Lung (tissue), 12 donors: ENCODE measurements around the gene ME2. TPM values are rescaled to one million over a fixed set of nuclear protein-coding genes. Genes with fewer than 3 reads are reported as not detected.

ENCODE experiments used
- ATAC-seq: fragments of 200-7000 bp; cut with Tn5 transposase; one replicate; pipeline ENCODE4 v1.9.1; 2020; ENCODE audit warnings: moderate number of reproducible peaks; ENCODE audit not compliant: insufficient read depth, low FRiP score
- DNase-seq, 3 donors: peaks; one replicate each; pipeline ENCODE4 v3.0.0-alpha.2; 2013 to 2017
- H3K27ac ChIP-seq, 2 donors: one replicate each; pipeline ENCODE4 v1.5.1; 2013; ENCODE audit warnings: mild to moderate bottlenecking in 2 of 2, moderate library complexity in 2 of 2, control low read depth in 1 of 2, inconsistent platforms in 1 of 2, low read depth in 1 of 2, low read length in 1 of 2
- H3K27me3 ChIP-seq, 3 donors: one replicate each; pipeline ENCODE4 v1.5.1; 2013; ENCODE audit warnings: low read length in 2 of 3; ENCODE audit not compliant: control insufficient read depth in 3 of 3, insufficient read depth in 3 of 3
- H3K36me3 ChIP-seq, 4 donors: one replicate each; pipeline ENCODE4 v1.5.1; 2013; ENCODE audit warnings: low read length in 4 of 4, mild to moderate bottlenecking in 1 of 4, moderate library complexity in 1 of 4; ENCODE audit not compliant: control insufficient read depth in 4 of 4, insufficient read depth in 4 of 4
- H3K4me1 ChIP-seq, 5 donors: one replicate each; pipeline ENCODE4 v1.5.1; 2013; ENCODE audit warnings: low read length in 5 of 5, mild to moderate bottlenecking in 2 of 5, moderate library complexity in 1 of 5; ENCODE audit not compliant: control insufficient read depth in 5 of 5, insufficient read depth in 5 of 5
- H3K4me3 ChIP-seq: one replicate; pipeline ENCODE4 v1.5.1; 2013; ENCODE audit warnings: mild to moderate bottlenecking, control low read depth, moderate library complexity
- H3K9ac ChIP-seq, 2 donors: one replicate each; pipeline ENCODE4 v1.5.1; 2013; ENCODE audit warnings: low read length in 2 of 2, control low read depth in 1 of 2; ENCODE audit not compliant: insufficient read depth in 1 of 2
- H3K9me3 ChIP-seq, 4 donors: one replicate each; pipeline ENCODE4 v1.5.1; 2013; ENCODE audit warnings: low read length in 3 of 4, mild to moderate bottlenecking in 1 of 4, moderate library complexity in 1 of 4; ENCODE audit not compliant: control insufficient read depth in 4 of 4, insufficient read depth in 3 of 4
- WGBS, 2 donors: extraction: QIAGEN DNeasy Blood & Tissue Kit; methylation state at CpG; one replicate each; pipeline ENCODE4 v1.1.7; 2013; 5-methylcytosine and 5-hydroxymethylcytosine counted together
- polyA plus RNA-seq, 2 donors: library from polyadenylated mRNA; stranded (reverse); fragments of 200-250 nt; gene quantifications; one replicate each; pipeline ENCODE4 v1.2.1, GENCODE V29; 2013
- total RNA-seq, 2 donors: library from RNA; depleted of rRNA in 1 of 2; stranded (reverse); fragments of >200 nt in 1 of 2; gene quantifications; one replicate each; pipeline ENCODE4 v1.2.1, GENCODE V29; 2014 to 2021
- TF ChIP-seq, protein P1 (sequence below): IDR thresholded peaks from 2 replicates; pipeline ENCODE4 v1.5.1; 2012; ENCODE audit warnings: mild to moderate bottlenecking; ENCODE audit errors: control extremely low read depth, extremely low read depth
- donor health status: control.
- donor health status: control.
- donor health status: Bipolar disorder and iron deficiency.
- donor health status: healthy.
- donor health status: DM: yes; HTN: yes; CAD: no.

The ME2 gene
- total and polyA plus RNA-seq, 4 donors: 17.9 to 52.0 (median 34.0) TPM

DNA sequence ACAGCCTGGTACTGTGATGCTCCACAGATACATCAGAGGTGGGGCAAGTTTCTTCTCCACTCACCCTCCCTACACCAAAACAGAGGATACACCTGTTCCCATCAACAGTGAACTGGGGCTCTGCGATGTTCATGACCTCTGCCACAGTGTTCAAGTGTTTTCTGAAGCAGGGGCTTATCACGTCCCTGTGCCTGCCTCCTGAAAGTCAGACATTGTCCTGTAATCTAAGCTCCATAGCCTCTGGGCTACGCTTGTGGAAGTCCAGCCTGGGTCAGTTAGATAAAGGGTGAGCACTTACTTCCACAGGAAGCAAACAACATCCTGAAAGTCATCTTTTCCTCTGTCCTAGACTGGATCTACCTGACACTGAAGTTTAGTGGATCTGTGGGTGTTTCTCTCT lies 38.9 kb upstream of the ME2 start:
- no peak overlapping the region for H3K4me3 ChIP-seq
- H3K9me3 ChIP-seq: no peaks in the 10 kb centered on the region
- H3K4me1 ChIP-seq: no peaks in the 10 kb centered on the region
- TF ChIP-seq, protein P1, sequence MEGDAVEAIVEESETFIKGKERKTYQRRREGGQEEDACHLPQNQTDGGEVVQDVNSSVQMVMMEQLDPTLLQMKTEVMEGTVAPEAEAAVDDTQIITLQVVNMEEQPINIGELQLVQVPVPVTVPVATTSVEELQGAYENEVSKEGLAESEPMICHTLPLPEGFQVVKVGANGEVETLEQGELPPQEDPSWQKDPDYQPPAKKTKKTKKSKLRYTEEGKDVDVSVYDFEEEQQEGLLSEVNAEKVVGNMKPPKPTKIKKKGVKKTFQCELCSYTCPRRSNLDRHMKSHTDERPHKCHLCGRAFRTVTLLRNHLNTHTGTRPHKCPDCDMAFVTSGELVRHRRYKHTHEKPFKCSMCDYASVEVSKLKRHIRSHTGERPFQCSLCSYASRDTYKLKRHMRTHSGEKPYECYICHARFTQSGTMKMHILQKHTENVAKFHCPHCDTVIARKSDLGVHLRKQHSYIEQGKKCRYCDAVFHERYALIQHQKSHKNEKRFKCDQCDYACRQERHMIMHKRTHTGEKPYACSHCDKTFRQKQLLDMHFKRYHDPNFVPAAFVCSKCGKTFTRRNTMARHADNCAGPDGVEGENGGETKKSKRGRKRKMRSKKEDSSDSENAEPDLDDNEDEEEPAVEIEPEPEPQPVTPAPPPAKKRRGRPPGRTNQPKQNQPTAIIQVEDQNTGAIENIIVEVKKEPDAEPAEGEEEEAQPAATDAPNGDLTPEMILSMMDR: no peak
- H3K36me3 ChIP-seq: no peaks in the 10 kb centered on the region
- 61 to 84% methylated on average over 3 of the region's 3 CpGs for WGBS, 2 donors
- ATAC-seq: no peak
- H3K9ac ChIP-seq: no peak overlapping the region
- no peak overlapping the region for H3K27ac ChIP-seq
- H3K27me3 ChIP-seq: no peaks in the 10 kb centered on the region
- DNase-seq: no peak

DNA sequence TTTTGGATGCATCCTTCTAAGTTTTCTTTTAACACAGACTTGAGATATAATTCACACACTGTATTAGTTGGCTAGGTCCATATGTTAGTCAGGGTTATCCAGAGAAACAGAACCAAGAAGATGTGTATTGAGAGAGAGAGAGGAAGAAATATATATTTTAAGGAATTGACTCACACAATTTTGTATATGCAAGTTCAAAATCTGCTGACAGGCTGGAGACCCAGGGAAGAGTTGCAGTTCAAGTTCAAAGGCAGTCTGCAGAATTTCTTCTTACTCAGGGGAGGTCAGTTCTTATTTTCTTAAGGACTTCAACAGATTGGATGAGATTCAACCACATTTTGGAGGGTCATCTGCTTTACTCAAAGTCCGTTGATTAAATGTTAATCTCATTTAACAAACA lies 36.1 kb upstream of the ME2 start:
- DNase-seq (no peak), ATAC-seq (no peak)
- Histone ChIP-seq H3K4me1 (peaks cover 0 to 4% (median 0%) of the 10 kb centered on the region in 5 donors), H3K27me3 (no peaks in the 10 kb centered on the region), H3K36me3 (no peaks in the 10 kb centered on the region), H3K9ac (no peak overlapping the region), H3K4me3 (no peak overlapping the region), H3K9me3 (no peaks in the 10 kb centered on the region), H3K27ac (no peak overlapping the region)
- TF ChIP-seq, protein P1: no peak
- 0 to 32% methylated on average over 1 of the region's 1 CpG for WGBS, 2 donors

DNA sequence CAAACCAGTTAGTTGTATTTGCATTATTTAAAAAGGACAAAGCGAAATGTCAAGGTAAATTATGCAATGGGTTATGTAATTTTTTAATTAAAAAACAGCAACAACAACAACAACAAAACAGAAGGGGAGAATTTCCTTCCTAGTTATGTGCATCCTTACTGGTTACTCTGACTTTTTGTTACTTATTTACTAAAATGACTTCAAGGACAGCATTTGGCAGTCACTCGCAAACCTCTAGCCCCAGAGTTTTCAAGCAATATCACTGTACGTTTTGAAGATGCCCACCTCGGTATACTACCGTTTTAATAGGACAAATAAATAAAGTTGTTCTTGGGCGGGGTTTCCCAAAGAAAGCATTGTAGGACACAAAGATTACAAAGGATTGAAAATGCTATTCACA lies 34.4 kb upstream of the ME2 start:
- DNase-seq: no peak

DNA sequence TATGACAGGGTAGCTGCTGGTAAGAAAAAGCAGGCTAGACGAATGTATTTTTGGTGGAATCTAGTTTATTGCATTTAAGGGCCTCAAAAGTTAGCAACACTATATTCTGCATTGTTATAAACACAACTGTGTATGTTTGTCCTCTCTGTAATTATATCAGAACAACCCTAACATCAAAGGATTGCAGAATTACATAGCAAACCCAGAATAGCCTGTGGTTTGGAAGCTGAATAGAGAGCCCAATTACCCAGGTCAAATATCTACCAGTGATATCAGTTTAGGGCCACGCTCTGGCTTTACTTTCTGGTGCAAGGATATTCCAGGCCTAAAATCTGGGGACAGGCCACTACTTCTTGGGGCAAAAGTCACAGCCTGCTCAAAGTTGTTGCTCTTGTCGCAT lies 34.0 kb upstream of the ME2 start:
- Histone ChIP-seq H3K4me1 (peaks cover 0 to 4% (median 0%) of the 10 kb centered on the region in 5 donors), H3K4me3 (no peak overlapping the region), H3K27ac (no peak overlapping the region), H3K27me3 (no peaks in the 10 kb centered on the region), H3K36me3 (no peaks in the 10 kb centered on the region), H3K9me3 (no peaks in the 10 kb centered on the region), H3K9ac (no peak overlapping the region)
- 94 to 96% methylated on average over 3 of the region's 3 CpGs for WGBS, 2 donors
- DNase-seq: no peak
- ATAC-seq: no peak
- TF ChIP-seq, protein P1: no peak

More for the DNA sequence above, 34.4 kb upstream of the ME2 start:
- Histone ChIP-seq H3K9ac (no peak overlapping the region), H3K27me3 (no peaks in the 10 kb centered on the region), H3K9me3 (no peaks in the 10 kb centered on the region), H3K27ac (no peak overlapping the region), H3K4me3 (no peak overlapping the region), H3K36me3 (no peaks in the 10 kb centered on the region), H3K4me1 (peaks cover 0 to 4% (median 0%) of the 10 kb centered on the region in 5 donors)
- no peak for ATAC-seq
- TF ChIP-seq, protein P1: no peak
- 79 to 87% methylated on average over 6 of the region's 6 CpGs for WGBS, 2 donors
